Gastroesophageal sphincter (tissue), 3 donors: Measurements from ENCODE around the gene IGSF23.

ENCODE experiments used
- CTCF ChIP-seq, 4 experiments: fragments of 200-600 bp in 2 of 4; fragments of 450-650 bp in 2 of 4; sonication (generic) in 1 of 4; IDR thresholded peaks; one replicate each; pipeline ENCODE4 v1.5.1; 2017 to 2019; ENCODE audit warnings: antibody characterized with exemption in 4 of 4, mild to moderate bottlenecking in 2 of 4, moderate library complexity in 2 of 4
- POLR2A ChIP-seq, 2 donors: fragments of 450-650 bp; IDR thresholded peaks; one replicate each; pipeline ENCODE4 v1.6.1; 2017; ENCODE audit warnings: antibody characterized with exemption in 2 of 2, mild to moderate bottlenecking in 2 of 2, moderate library complexity in 1 of 2
- POLR2AphosphoS5 ChIP-seq: sonication (generic); formaldehyde crosslinking; IDR thresholded peaks from one replicate; pipeline ENCODE4 v1.6.1; 2017; ENCODE audit warnings: antibody characterized with exemption

- TF ChIP-seq CTCF (IDR thresholded peaks at IDR 0.05) (no peak), POLR2A (IDR thresholded peaks at IDR 0.05) (no peak), POLR2AphosphoS5 (no peak)
These were observed 35.4 kb downstream of the IGSF23 start for GRCh38 chr19:44648631-44649251.
